Upper lobe of left lung (tissue), 4 donors: ENCODE results near the gene LEMD2.

Experiments
- CTCF ChIP-seq, 6 experiments: fragments of 450-650 bp in 4 of 6; fragments of 200-600 bp in 2 of 6; sonication (generic) in 2 of 6; IDR thresholded peaks; one replicate each; pipeline ENCODE4 v1.5.1; 2016 to 2019; ENCODE audit warnings: antibody characterized with exemption in 6 of 6
- POLR2AphosphoS5 ChIP-seq, 2 donors: sonication (generic); formaldehyde crosslinking; IDR thresholded peaks; one replicate each; pipeline ENCODE4 v1.5.1; 2017; ENCODE audit warnings: antibody characterized with exemption in 2 of 2

GRCh38 chr6:33818293-33818692 is 29.4 kb upstream of the LEMD2 start:
- no peak for TF ChIP-seq CTCF (IDR thresholded peaks at IDR 0.05)
- TF ChIP-seq POLR2AphosphoS5 (IDR thresholded peaks at IDR 0.05): no peak
